Skin epidermis (tissue), 12 donors: Measurements from ENCODE around the gene OR6N2.
A peak's percentile ranks its signal among the peaks of the same experiment; 100 is the strongest.

ENCODE experiments used
- H3K27ac ChIP-seq, 21 experiments: fragments of 200-600 bp; sonication (generic) in 11 of 21; one replicate each; pipeline ENCODE4 v1.5.0; 2020; ENCODE audit warnings: mild to moderate bottlenecking in 3 of 21, inconsistent platforms in 2 of 21, moderate library complexity in 2 of 21
- H3K4me3 ChIP-seq, 7 experiments: fragments of 200-600 bp; sonication (generic) in 2 of 7; one replicate each; pipeline ENCODE4 v1.5.0; 2020; ENCODE audit warnings: inconsistent platforms in 2 of 7, mild to moderate bottlenecking in 2 of 7, moderate library complexity in 1 of 7

The OR6N2 gene

GRCh38 chr1:158781104-158781503, at the start of gene OR6N2:
Gene OR6N2 (minus strand): TSS chr1:158781204. CDS start chr1:158777635, 3,569 bp downstream.
- no peak within 1 kb of the TSS for H3K4me3 ChIP-seq

GRCh38 chr1:158830074-158830677, 49.2 kb upstream of the OR6N2 start:
- Histone ChIP-seq H3K4me3 (no peak overlapping the region), H3K27ac (peak overlapping the region in 5 of 21 experiments; percentile 32 to 78 (median 49))

More at GRCh38 chr1:158781104-158781503, at the start of gene OR6N2:
- no peak within 1 kb of the TSS for H3K27ac ChIP-seq

DNA sequence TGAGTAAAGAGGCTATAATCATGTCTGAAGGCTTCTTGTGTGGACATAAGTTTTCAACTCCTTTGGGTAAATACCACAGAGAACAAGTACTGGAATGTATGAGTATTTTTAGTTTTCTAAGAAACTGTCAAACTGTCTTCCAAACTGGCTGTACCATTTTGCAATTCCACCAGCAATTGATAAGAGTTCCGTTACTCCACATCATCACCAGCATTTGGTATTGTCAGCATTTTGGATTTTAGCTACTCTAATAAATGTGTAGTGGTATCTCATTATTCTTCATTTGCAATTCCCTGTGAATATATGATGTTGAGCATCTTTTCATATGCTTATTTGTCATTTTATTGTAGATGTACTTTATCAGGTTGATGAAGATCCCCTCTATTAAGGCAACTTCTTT, 40.7 kb upstream of the OR6N2 start:
- H3K27ac ChIP-seq: no peak overlapping the region
- H3K4me3 ChIP-seq: no peak overlapping the region

GRCh38 chr1:158819461-158820443, 38.7 kb upstream of the OR6N2 start:
- Histone ChIP-seq H3K27ac (peak overlapping the region in 8 of 21 experiments; percentile 43 to 78 (median 60)), H3K4me3 (no peak overlapping the region)

DNA sequence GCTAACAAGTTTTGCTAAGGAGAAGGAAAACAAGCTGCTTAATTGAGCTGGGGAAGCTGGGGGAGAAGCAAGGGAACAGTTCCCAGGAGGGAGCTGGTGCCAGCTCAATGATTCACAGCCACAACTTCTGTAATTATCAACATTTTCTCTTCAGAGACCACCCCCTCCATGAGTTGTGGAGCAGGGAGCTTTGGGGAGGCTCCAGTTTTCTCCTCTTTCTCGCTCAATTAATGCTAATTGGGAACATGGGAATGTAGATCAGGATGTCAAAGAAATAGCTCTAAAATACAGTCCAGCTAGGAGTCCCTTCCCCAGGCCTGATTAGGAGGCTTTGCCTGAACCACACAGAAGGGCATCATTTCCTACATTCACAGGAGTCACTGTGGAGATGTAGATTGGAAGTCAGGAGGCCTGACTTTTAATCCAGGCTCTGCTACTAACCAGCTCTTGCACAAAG, 38.0 kb upstream of the OR6N2 start:
- H3K27ac ChIP-seq: peak overlapping the region in 9 of 21 experiments; percentile 21 to 78 (median 58)
- no peak overlapping the region for H3K4me3 ChIP-seq

DNA sequence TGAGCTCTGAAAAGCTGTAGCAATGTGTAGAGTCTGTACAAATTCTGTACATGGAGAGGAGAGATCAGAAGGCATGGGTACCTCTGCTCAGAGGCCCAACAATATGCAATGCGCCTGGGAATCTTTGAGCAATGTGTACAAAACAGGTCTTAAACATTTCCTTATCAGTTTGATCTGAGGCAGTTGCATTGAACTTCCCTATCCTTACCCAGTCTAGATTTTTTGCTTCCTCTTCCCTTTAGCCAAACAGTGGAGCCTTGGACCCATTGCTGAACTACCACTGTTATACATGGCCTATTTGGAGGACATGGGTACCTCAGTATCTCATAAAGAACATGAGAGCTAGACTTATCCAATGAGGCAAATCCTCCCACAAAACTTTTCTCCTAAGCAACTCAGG, 37.6 kb upstream of the OR6N2 start:
- peak overlapping the region in 8 of 21 experiments; percentile 43 to 78 (median 60) for H3K27ac ChIP-seq

DNA sequence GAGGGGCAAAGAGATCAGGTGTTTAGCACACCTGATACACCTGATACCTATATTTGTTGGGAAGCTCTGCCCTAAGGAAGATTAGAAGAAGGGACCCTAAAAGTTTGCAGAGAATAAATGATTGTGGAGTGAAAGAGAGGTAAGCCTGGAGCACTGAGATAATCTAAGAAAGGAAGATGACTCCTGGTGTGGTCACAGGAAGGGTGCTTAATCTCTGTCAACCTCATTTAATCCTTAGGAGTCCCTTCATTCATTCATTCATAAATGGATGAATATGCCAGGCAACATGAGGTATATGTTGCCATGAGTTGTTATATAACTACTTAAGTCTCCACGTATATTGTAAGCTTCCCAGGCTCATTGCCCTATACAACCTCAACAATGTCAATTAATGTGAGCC, 34.0 kb upstream of the OR6N2 start:
- no peak overlapping the region for H3K4me3 ChIP-seq
- no peak overlapping the region for H3K27ac ChIP-seq

More for the DNA sequence above, 37.6 kb upstream of the OR6N2 start:
- H3K4me3 ChIP-seq: no peak overlapping the region

DNA sequence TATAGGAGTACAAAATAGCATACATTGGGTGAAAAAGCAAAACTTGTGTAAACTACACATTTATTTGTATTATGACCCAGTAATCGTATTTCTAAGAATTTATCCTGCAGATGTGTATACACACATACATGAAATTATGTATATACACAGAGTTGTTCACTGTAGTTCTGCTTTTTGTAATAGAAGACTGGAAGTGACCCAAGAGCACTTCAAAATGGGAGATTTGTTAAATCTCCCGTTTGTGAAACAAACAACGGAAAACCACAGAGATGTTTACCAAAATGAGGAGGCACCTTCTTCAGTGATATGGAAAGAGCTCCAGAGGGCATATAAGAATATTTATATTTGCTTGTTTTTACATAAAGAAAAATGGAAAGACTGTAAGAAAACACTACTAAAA, 32.2 kb upstream of the OR6N2 start:
- H3K27ac ChIP-seq: peak overlapping the region in 2 of 21 experiments; percentile 21 to 48
- no peak overlapping the region for H3K4me3 ChIP-seq

GRCh38 chr1:158812336-158812735, 31.3 kb upstream of the OR6N2 start:
- Histone ChIP-seq H3K4me3 (no peak overlapping the region), H3K27ac (peak overlapping the region in 1 of 21 experiments; percentile 48)

- peak overlapping the region in 5 of 21 experiments; percentile 18 to 61 (median 29) for H3K27ac ChIP-seq
- no peak overlapping the region for H3K4me3 ChIP-seq
Measured at GRCh38 chr1:158810311-158810710, 29.3 kb upstream of the OR6N2 start.

DNA sequence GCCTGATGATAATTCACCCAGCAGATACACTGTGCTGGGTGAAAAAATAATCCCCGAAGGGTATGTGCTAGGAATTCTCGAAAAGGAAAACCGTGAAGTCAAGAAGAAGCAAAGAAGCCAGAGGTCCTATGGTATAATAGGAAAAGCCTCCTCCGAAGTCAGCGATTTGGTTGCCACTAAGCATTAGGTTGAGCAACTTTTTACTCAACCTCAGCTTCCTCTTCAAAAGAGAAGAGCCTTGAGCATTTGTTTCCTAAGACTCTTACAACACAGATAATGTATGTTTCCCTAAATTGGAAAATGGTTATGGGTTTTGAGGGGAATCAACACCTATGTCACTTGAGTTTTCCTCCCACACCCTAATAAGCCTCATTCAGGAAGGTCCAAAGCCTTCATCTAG, 28.9 kb upstream of the OR6N2 start:
- Histone ChIP-seq H3K4me3 (no peak overlapping the region), H3K27ac (peak overlapping the region in 5 of 21 experiments; percentile 18 to 69 (median 61))

- Histone ChIP-seq H3K4me3 (no peak overlapping the region), H3K27ac (peak overlapping the region in 6 of 21 experiments; percentile 17 to 69 (median 46))
Measured at GRCh38 chr1:158809256-158809655, 28.3 kb upstream of the OR6N2 start.

DNA sequence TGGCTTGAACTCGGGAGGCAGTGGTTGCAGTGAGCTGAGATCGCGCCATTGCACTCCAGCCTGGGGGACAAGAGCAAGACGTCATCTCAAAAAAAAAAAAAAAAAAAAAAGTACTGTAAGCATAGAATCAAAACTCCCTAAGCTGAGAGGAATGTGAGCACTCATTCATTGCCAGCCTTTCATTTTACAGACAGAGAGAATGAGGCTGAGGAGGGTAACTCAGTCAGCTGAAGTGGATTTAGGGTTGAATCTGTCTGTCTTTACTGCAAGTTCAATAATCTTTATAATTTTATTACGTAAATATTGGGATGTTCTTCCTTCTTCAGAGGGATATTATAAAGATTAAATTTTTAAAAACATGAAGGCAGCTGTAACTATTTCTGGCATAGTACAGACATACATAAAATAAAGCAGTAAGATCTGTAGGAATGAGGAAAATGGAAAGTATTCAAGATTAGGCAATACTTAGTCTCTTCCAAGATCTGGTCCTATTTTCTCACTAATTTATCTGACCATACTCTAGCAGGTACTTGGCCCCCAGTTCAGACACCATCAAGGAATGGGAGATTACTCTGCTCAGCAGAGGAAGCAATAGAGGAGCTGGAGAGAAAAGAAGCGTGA, 26.0 kb upstream of the OR6N2 start:
- no peak overlapping the region for H3K4me3 ChIP-seq
- H3K27ac ChIP-seq: no peak overlapping the region

GRCh38 chr1:158803678-158804077, 22.7 kb upstream of the OR6N2 start:
- Histone ChIP-seq H3K4me3 (no peak overlapping the region), H3K27ac (no peak overlapping the region)

DNA sequence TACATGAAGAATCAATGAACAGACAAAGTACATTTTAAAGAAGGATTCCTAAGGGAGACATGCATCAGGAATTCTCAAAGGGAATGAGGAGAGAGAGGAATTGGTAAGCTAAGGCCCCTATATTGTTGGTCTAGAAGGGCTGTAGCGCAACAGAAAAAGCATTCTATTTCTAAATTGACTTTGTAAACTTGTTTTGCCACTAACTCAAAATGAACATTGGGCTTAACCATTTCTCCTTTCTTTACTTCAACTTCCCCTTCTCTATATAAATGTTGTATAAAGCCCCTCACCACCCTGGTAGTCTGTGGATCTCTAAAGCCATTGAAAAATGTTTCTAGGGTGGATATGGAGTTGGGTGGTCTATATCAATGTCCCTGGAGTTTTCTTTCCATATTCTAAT, 20.4 kb upstream of the OR6N2 start:
- Histone ChIP-seq H3K4me3 (no peak overlapping the region), H3K27ac (peak overlapping the region in 3 of 21 experiments; percentile 7 to 51 (median 8))

GRCh38 chr1:158800526-158800925, 19.5 kb upstream of the OR6N2 start:
- Histone ChIP-seq H3K4me3 (no peak overlapping the region), H3K27ac (peak overlapping the region in 2 of 21 experiments; percentile 40 to 51)

GRCh38 chr1:158799689-158800088, 18.7 kb upstream of the OR6N2 start:
- Histone ChIP-seq H3K4me3 (no peak overlapping the region), H3K27ac (peak overlapping the region in 1 of 21 experiments; percentile 51)

DNA sequence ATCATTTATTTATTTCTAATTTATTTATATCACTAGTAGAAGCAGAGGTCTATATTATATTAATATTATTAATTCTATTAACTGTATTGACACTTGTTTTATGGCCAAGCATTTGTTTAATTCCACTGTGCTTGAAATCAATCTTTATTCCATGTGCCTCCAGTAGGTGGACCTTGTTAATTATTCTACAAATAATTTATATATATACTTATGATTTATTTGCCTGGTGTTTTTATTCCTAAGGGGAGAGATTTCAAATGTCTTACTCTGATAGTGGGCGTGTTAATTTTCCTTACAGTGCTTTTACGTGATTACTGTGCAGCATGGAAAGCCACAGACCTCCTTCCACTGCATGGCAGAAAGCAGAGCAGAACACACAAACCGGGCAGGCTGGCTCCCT, 17.5 kb upstream of the OR6N2 start:
- H3K4me3 ChIP-seq: no peak overlapping the region

GRCh38 chr1:158794247-158794646, 13.2 kb upstream of the OR6N2 start:
- Histone ChIP-seq H3K4me3 (no peak overlapping the region), H3K27ac (no peak overlapping the region)

More for the DNA sequence above, 17.5 kb upstream of the OR6N2 start:
- no peak overlapping the region for H3K27ac ChIP-seq

DNA sequence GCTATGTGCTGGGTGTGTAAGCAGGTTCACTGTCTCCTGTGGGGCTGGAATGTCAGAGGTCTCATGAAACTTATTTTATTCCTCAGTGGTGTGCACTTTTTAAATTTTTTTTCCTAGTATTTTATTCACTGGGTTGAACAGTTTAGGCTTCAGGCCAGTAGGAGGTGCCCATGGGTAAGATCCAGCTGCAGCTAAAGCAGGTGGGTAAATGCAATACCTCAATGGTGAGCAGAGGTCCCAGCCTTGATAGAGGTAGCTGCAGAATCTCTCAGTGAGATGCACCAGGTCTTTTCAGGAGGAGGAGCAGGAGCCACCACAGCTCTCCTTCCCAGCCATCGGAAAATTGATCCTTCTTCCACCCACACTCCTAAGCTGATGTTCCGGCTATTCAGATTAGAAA, 12.6 kb upstream of the OR6N2 start:
- no peak overlapping the region for H3K4me3 ChIP-seq
- no peak overlapping the region for H3K27ac ChIP-seq
